ENCODE measurements around the gene SDF2L1.

DNA sequence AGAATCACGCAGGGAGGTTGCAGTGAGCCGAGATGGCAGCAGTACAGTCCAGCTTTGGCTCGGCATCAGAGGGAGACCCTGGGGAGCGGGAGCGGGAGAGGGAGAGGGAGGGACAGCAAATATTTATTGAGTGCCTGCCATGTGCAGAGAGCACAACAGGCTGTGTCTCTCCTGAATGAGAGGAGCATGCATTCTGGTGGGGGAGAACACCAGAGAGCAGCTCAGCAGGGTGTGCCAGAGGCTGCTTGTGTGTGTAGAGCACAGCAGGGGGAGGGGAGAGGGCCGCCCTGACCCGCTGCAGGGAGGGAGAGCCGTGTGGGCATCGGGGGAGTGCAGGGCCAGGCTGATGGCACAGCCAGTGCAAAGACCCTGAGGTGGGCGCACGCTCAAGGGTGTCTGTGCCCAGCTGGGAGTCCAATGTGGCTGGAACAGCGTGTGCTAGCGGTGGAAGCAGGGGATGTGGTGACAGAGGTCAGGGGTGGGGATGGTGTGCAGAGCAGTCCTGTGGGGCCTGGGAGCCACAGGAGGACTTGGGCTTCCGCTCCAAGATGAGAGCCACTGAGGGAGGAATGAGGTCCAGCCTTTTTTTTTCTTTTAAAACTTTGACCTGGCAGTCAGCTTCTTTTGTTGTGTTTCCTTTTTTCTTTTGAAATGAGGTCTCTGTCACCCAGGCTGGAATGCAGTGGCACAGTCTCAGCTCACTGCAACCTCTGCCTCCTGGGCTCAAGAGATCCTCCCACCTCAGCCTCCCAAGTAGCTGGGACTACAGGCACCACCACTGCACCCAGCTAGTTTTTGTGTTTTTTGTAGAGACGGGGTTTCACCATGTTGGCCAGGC lies 35.7 kb downstream of the SDF2L1 start:
- TF ChIP-seq POLR2AphosphoS5 (IDR thresholded peaks at IDR 0.05; ENCODE audit: low read depth, low read length), result no peak
- no peak for TF ChIP-seq POLR2A (IDR thresholded peaks at IDR 0.05; ENCODE audit: low read depth, low read length)
- no peak for TF ChIP-seq TAF1 (IDR thresholded peaks at IDR 0.05; ENCODE audit: low read depth, low read length)
- no peak for TF ChIP-seq POU2F2 (IDR thresholded peaks at IDR 0.05; ENCODE audit: low read depth, low read length)

All from GM12891 (cell line).